ENCODE measurements around the gene SRPX.

SRPX gene

DNA sequence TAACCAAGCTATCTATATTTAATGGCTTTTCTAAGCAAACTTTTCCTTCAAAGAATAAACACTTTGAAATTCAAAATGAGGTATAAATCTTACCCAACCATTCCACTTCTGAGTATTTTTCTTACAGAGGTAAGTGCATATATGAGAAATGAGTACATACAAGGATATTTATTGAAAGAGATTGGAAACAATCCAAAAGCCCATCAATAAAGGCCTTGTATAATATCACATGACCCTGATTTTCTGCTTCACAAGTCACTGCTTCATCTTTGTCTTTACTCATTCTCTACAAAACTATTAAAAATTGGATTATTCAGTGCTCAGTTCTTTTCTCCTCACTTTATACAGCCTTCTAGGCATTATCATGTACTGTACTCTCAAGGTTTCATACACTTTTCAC lies 91.3 kb downstream of the SRPX start:
- no peak for FAIRE-seq

- FAIRE-seq: no peak
Observed at GRCh38 chrX:38127961-38128360, 92.7 kb downstream of the SRPX start.

GRCh38 chrX:38126179-38126578 lies 94.5 kb downstream of the SRPX start:
- no peak for FAIRE-seq

DNA sequence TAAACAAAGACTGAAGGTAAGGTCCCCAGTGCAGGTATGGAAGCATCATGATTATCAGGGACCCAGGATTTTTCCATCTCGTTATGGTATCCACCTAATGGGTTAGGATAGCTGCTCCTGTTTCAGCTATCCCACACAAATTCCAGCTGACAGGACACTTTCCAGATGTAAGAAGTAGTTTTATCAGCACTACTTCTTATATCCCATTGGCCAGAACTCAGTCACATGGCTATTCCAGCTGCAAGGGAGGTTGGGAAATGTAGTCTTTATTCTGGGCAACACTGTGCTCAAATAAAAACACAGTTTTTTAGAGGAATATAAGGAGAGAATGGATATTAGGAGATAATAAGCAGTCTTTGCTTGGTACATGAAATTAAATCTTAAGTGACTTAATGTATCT lies 96.7 kb downstream of the SRPX start:
- no peak for FAIRE-seq

- FAIRE-seq: no peak
Observed at GRCh38 chrX:38117485-38117884, 103.2 kb downstream of the SRPX start.

- FAIRE-seq: no peak
Observed at GRCh38 chrX:38116706-38117105, 104.0 kb downstream of the SRPX start.

- no peak for FAIRE-seq
Observed at GRCh38 chrX:38112566-38112965, 108.1 kb downstream of the SRPX start.

GRCh38 chrX:38111196-38111595 lies 109.5 kb downstream of the SRPX start:
- no peak for FAIRE-seq

DNA sequence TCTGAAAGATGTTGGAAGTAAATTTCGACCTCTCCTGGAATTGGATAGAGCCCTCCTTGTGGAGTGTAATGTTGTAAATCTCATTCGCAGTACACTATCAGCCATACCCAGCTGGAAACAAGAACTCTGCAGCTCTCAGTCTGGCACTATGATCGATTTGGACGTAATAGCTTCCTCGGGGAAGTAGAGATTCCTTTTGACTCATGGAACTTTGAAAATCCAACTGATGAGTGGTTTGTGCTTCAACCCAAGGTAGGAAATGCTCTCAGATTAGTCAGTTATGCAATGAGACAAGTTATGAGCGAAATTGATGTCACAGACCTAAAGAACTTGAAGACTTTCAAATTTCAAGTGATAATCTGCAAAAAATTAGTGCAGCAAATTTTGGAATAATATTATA lies 110.4 kb downstream of the SRPX start:
- FAIRE-seq: no peak

DNA sequence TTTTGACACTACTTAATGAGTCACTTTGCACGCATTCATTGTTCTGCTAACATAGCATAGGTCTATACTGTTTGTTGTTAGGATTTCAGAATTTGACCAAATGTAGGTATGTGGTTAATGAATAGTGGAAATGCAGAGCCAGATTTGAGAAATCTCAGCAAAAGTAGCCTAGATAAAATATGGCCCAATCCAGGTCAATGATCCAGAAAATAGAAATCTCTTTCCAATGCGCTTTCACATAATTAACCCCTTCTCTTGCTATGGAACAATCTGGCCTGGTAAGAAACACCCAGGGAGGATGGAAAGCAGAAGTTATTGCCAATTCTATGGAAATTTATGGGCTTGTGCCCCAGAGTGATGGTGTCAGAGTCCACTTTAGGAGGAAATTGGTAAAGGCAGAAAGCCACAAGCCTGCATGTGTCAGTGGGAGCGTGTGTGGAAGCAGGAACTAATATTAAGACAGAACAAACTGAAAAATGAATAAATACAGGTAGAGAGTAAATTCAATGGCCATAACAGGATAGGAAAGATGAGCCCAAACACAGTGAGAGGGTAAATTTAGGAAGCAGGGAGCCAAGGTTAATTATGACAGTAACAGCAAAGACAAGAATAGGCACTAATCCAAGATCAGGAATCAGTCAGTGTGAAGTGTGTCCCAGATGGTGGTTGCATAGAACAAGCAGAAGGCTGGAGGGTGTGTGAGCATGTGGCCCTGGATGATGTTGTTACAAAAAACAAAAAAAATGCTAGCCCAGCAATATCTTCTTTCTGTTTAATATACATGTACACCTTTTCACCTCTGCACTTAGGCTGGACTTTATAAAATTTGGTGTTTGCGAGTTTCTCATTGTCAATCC lies 111.4 kb downstream of the SRPX start:
- no peak for FAIRE-seq

DNA sequence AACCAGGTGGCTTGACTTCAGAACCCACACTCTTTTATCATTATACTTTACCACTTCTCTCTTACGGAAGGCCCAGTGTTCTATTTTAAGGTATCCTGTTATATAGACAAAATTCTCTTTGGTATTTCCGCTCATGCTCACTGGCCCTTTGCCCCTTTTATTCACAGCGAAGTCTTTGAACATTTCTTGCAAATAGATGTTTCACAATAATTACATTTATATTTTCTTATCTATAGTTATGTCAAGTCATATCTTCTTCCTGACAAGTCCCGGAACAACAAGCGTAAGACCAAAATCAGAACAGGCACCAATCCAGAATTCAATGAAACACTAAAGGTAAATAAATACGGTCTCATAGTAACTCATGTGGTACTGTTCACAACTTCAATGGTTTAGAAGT lies 112.3 kb downstream of the SRPX start:
- FAIRE-seq: no peak

- FAIRE-seq: no peak
Observed at GRCh38 chrX:38106991-38107655, 113.5 kb downstream of the SRPX start.

- FAIRE-seq: no peak
Observed at GRCh38 chrX:38105216-38105725, 115.4 kb downstream of the SRPX start.

DNA sequence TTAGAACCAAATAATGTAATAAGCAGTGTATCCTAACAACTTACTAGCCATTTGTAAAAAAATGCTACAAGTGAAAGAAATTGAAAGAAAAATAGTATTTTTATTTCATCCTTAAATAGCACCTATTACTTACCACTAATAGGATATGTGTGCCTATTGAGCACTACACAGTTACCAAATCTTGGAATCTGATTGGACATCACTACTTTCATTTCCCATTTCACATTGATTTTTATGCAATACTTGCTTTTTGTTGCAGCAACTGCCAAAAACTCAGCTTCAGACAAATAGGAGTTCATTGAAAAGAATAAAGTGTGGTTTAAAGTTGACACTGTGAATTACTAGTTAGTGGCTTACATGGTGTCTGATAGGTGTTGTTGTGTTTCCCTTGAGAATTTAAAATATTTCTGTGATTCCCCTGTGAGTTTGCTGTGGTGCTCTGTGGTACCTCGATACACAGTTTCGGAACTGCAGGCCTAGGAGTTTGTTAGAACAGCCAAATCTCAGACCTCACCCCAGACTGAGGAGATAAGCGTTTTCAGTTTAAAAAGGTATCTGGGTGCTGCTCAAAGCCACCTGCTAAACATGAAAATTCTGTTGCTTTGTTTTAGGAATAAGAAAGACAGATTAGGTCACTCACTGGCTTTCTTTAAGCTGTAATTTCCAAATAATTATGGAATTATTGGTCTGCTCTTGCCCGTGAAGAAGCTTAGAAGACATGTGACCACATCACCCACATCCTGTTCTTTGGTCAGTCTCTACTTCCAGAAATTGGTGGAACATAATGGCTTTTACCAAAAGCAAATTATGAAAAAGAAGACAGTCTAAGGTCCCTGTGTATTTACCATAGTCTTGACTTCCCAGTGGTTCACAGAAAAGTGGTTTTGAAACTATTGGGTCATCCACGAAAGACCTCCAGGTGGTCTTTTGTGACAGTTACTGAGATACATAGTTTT lies 116.5 kb downstream of the SRPX start:
- FAIRE-seq: no peak

DNA sequence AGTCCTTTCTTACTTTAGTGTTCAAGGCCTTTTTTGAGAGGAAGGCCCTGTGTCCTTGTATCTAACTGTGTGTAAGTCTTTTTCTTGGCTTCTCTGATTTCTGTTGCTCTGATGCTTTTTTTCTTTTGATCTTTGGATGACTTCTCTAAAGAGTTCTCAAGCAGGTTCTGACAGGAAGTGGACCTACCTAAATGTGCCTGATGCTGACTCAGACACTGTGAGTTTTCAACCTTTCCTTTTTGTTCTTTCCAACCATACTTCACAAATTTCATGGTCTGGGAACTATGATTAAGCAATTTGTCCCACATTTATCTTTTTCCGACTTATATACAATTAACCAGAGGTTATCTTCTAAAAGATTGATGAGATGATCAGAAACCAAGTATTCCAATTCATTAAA lies 117.8 kb downstream of the SRPX start:
- FAIRE-seq: no peak

DNA sequence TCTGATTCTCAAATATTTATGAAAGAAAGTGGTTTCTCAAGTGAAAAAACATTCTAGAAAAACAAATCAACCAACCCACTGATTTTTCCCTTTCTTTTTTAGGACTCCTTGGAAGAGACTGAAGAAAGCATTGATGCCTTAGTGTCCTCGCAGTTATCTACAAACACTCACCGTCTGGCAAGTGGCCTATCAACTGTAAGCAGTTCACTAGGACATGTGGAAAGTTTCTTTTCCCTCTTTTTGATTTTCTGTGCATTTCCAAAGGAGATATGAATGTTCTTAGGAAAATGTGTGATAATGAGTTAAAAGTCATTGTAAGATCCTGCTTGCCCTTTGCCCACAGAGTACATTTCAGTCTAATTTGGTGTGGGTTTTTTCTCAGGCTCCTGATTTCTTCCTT lies 118.4 kb downstream of the SRPX start:
- FAIRE-seq: no peak

DNA sequence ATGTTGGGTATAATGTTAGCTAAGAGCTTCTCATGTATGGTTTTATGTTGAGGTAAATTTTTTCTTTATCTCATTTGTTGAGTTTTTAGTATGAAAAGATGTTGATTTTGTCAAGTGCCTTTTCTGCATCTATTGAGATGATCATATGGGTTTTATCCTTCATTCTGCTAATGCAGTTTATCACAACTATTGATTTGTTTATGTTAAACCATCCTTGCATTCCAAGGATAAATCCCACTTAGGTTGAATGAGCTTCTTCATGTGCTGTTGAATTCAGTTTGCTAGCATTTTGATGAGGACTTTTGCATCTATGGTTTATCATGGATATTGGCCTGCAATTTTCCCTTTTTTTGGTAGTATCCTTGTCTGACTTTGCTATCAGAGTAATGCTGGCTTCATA lies 121.0 kb downstream of the SRPX start:
- FAIRE-seq: no peak
